Sigmoid colon (tissue), 4 donors: ENCODE results near the gene NUP188.

Experiments
- CTCF ChIP-seq, 4 experiments: fragments of 450-650 bp in 3 of 4; fragments of 200-600 bp in 1 of 4; IDR thresholded peaks; one replicate each; pipeline ENCODE4 v1.5.1; 2016 to 2019; ENCODE audit warnings: antibody characterized with exemption in 4 of 4, mild to moderate bottlenecking in 3 of 4, moderate library complexity in 2 of 4
- EP300 ChIP-seq, 4 donors: sonication (generic); formaldehyde crosslinking; IDR thresholded peaks; one replicate each; pipeline ENCODE4 v1.6.1; 2017; ENCODE audit warnings: antibody characterized with exemption in 4 of 4
- POLR2A ChIP-seq, 2 donors: fragments of 450-650 bp; IDR thresholded peaks; one replicate each; pipeline ENCODE4 v1.6.1; 2016; ENCODE audit warnings: antibody characterized with exemption in 2 of 2, mild to moderate bottlenecking in 2 of 2, moderate library complexity in 2 of 2
- POLR2AphosphoS5 ChIP-seq, 4 donors: sonication (generic); formaldehyde crosslinking; IDR thresholded peaks; one replicate each; pipeline ENCODE4 v1.6.1; 2017; ENCODE audit warnings: antibody characterized with exemption in 4 of 4

GRCh38 chr9:128908372-128908771 is 39.1 kb upstream of the NUP188 start:
- no peak for TF ChIP-seq POLR2A (IDR thresholded peaks at IDR 0.05)
- no peak for TF ChIP-seq CTCF (IDR thresholded peaks at IDR 0.05)
- no peak for TF ChIP-seq POLR2AphosphoS5 (IDR thresholded peaks at IDR 0.05)
- TF ChIP-seq EP300 (IDR thresholded peaks at IDR 0.05): no peak
